Testis (tissue), 3 donors: ENCODE results near the gene CA10. TPM values are rescaled to one million over a fixed set of nuclear protein-coding genes. Genes with fewer than 3 reads are reported as not detected.

Experiments used
- DNase-seq: peaks from one replicate; pipeline ENCODE4 v3.0.0-alpha.2; 2019
- H3K27ac ChIP-seq, 2 donors: fragments of 200-600 bp; sonication (generic); one replicate each; pipeline ENCODE4 v1.5.1; 2019
- H3K27me3 ChIP-seq: fragments of 200-600 bp; sonication (generic); one replicate; pipeline ENCODE4 v1.5.1; 2019
- H3K36me3 ChIP-seq: fragments of 200-600 bp; sonication (generic); one replicate; pipeline ENCODE4 v1.5.1; 2017; ENCODE audit warnings: low read depth; ENCODE audit errors: missing control alignments
- H3K4me1 ChIP-seq: fragments of 200-600 bp; sonication (generic); one replicate; pipeline ENCODE4 v1.5.1; 2019
- H3K4me3 ChIP-seq, 2 donors: fragments of 200-600 bp; sonication (generic); one replicate each; pipeline ENCODE4 v1.5.1; 2017 to 2019
- H3K9me3 ChIP-seq: fragments of 200-600 bp; sonication (generic); one replicate; pipeline ENCODE4 v1.5.1; 2017
- POLR2A ChIP-seq: fragments of 450-650 bp; IDR thresholded peaks from one replicate; pipeline ENCODE4 v1.6.1; 2017; ENCODE audit warnings: antibody characterized with exemption, mild to moderate bottlenecking, moderate library complexity
- WGBS, 2 donors: methylation state at CpG; one replicate each; pipeline ENCODE4 v1.1.5; 2018; 5-methylcytosine and 5-hydroxymethylcytosine counted together
- intact Hi-C: fragments of 100-400 bp; cut with DNase I; formaldehyde crosslinking; loops from one replicate; pipeline ENCODE4 v1.15.1; 2023; ENCODE audit warnings: low total_unique reads
- polyA plus RNA-seq: library from polyadenylated mRNA; stranded (reverse); fragments of 350-450 nt; fragmentation: Illumina TruSeq; extraction: RNeasy Lipid Tissue Mini Kit (QIAGEN cat#74804); gene quantifications from one replicate; pipeline ENCODE4 v1.2.3, GENCODE V29; 2014; ENCODE audit warnings: low read depth, low replicate concordance; ENCODE audit not compliant: insufficient read depth
- total RNA-seq, 2 donors: library from RNA; depleted of rRNA; stranded (reverse); fragments of >200 nt; gene quantifications; one replicate each; pipeline ENCODE4 v1.2.3, GENCODE V29; 2016
- TF ChIP-seq, protein P1 (sequence below), 3 experiments: fragments of 450-650 bp in 2 of 3; fragments of 200-600 bp in 1 of 3; sonication (generic) in 1 of 3; IDR thresholded peaks; one replicate each; pipeline ENCODE4 v1.5.1; 2016 to 2019; ENCODE audit warnings: antibody characterized with exemption in 3 of 3, mild to moderate bottlenecking in 2 of 3, moderate library complexity in 1 of 3

The CA10 gene
- total and polyA plus RNA-seq, 3 donors from 2014 or later, result 5.0 to 30.7 (median 5.3) TPM

GRCh38 chr17:52140601-52141000, 17.9 kb downstream of the CA10 start:
- WGBS, 2 donors, result 78 to 93% methylated on average over 3 of the region's 3 CpGs
- Histone ChIP-seq H3K27me3 (no peaks in the 10 kb centered on the region), H3K27ac (no peak overlapping the region), H3K9me3 (no peaks in the 10 kb centered on the region), H3K4me1 (no peaks in the 10 kb centered on the region), H3K36me3 (no peaks in the 10 kb centered on the region), H3K4me3 (no peak overlapping the region)
- no peak for DNase-seq
- TF ChIP-seq POLR2A, result no peak
- TF ChIP-seq, protein P1, sequence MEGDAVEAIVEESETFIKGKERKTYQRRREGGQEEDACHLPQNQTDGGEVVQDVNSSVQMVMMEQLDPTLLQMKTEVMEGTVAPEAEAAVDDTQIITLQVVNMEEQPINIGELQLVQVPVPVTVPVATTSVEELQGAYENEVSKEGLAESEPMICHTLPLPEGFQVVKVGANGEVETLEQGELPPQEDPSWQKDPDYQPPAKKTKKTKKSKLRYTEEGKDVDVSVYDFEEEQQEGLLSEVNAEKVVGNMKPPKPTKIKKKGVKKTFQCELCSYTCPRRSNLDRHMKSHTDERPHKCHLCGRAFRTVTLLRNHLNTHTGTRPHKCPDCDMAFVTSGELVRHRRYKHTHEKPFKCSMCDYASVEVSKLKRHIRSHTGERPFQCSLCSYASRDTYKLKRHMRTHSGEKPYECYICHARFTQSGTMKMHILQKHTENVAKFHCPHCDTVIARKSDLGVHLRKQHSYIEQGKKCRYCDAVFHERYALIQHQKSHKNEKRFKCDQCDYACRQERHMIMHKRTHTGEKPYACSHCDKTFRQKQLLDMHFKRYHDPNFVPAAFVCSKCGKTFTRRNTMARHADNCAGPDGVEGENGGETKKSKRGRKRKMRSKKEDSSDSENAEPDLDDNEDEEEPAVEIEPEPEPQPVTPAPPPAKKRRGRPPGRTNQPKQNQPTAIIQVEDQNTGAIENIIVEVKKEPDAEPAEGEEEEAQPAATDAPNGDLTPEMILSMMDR (IDR thresholded peaks at IDR 0.05), result no peak
- intact Hi-C loops, result no loop called here

DNA sequence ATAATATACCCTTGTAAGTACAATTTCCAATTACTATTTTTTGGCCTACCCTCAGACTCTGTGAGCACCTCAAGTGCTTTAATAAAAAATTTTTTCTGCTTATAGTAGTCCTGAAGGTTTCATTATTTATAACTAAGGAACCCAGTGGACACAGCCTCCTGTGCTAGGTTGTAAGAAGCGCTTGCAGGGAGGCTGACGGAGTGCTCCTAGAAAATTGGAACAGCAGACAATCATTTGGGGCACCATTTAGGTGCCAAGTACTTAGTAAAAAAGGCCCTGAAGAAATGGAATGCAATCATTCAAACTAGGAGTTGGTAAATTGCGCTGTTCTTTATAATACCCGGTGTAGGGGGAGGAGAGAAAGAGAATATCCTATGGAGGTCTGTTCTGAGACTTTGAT, 19.8 kb downstream of the CA10 start:
- Histone ChIP-seq H3K36me3 (no peaks in the 10 kb centered on the region), H3K4me1 (no peaks in the 10 kb centered on the region), H3K9me3 (no peaks in the 10 kb centered on the region), H3K4me3 (no peak overlapping the region), H3K27ac (no peak overlapping the region), H3K27me3 (no peaks in the 10 kb centered on the region)
- 91% methylated on average over 4 of the region's 4 CpGs for WGBS, 2 donors
- DNase-seq, result no peak
- TF ChIP-seq POLR2A, result no peak
- TF ChIP-seq, protein P1 (IDR thresholded peaks at IDR 0.05), result no peak
- intact Hi-C loops, result no loop called here

- TF ChIP-seq POLR2A, result no peak
- TF ChIP-seq, protein P1 (IDR thresholded peaks at IDR 0.05), result no peak
- no peak overlapping the region for H3K27ac ChIP-seq
- H3K4me3 ChIP-seq, result no peak overlapping the region
- H3K36me3 ChIP-seq, result no peaks in the 10 kb centered on the region
- H3K4me1 ChIP-seq, result no peaks in the 10 kb centered on the region
- no peaks in the 10 kb centered on the region for H3K9me3 ChIP-seq
- no peak for DNase-seq
- H3K27me3 ChIP-seq, result no peaks in the 10 kb centered on the region
- intact Hi-C loops, result no loop called here
These were observed 20.2 kb downstream of the CA10 start for GRCh38 chr17:52138350-52138749.

- Histone ChIP-seq H3K9me3 (no peaks in the 10 kb centered on the region), H3K27ac (no peak overlapping the region), H3K4me3 (no peak overlapping the region), H3K27me3 (no peaks in the 10 kb centered on the region), H3K36me3 (no peaks in the 10 kb centered on the region), H3K4me1 (no peaks in the 10 kb centered on the region)
- 45 to 53% methylated on average over 6 of the region's 6 CpGs for WGBS, 2 donors
- intact Hi-C loops, result no loop called here
- no peak for DNase-seq
- TF ChIP-seq, protein P1 (IDR thresholded peaks at IDR 0.05), result no peak
- no peak for TF ChIP-seq POLR2A
These were observed 22.3 kb downstream of the CA10 start for GRCh38 chr17:52136166-52136565.

- Histone ChIP-seq H3K9me3 (no peaks in the 10 kb centered on the region), H3K36me3 (no peaks in the 10 kb centered on the region), H3K27ac (no peak overlapping the region), H3K4me1 (no peaks in the 10 kb centered on the region), H3K4me3 (no peak overlapping the region), H3K27me3 (no peaks in the 10 kb centered on the region)
- TF ChIP-seq, protein P1 (IDR thresholded peaks at IDR 0.05), result no peak
- no peak for TF ChIP-seq POLR2A
- WGBS, 2 donors, result 78 to 92% methylated on average over 1 of the region's 1 CpG
- intact Hi-C loops, result no loop called here
- DNase-seq, result no peak
These were observed 23.9 kb downstream of the CA10 start for GRCh38 chr17:52134641-52135040.
